Activated CD8-positive, alpha-beta memory T cell treated with anti-CD3 and anti-CD28 coated beads for 36 hours (primary cell): ENCODE measurements around the gene LDLRAD4. TPM values are rescaled to one million over a fixed set of nuclear protein-coding genes. Genes with fewer than 3 reads are reported as not detected.

Experiments used
- CTCF ChIA-PET: fragments of 350-600 bp; sonication (Branson Sonifier 250); formaldehyde crosslinking; loops from one replicate; lab custom pipeline; 2021; ENCODE audit warnings: antibody characterized with exemption; lab: Charles Lee
- POLR2A ChIA-PET: fragments of 350-600 bp; sonication (Branson Sonifier 250); formaldehyde crosslinking; loops from one replicate; lab custom pipeline; 2021; ENCODE audit warnings: antibody characterized with exemption; lab: Charles Lee
- total RNA-seq, 2 experiments: library from RNA; stranded (reverse); gene quantifications; one replicate each; pipeline ENCODE4 v1.2.3, GENCODE V29; 2021

The LDLRAD4 gene
- 10 to 100 TPM; 36.8 to 38.3 TPM for total RNA-seq

DNA sequence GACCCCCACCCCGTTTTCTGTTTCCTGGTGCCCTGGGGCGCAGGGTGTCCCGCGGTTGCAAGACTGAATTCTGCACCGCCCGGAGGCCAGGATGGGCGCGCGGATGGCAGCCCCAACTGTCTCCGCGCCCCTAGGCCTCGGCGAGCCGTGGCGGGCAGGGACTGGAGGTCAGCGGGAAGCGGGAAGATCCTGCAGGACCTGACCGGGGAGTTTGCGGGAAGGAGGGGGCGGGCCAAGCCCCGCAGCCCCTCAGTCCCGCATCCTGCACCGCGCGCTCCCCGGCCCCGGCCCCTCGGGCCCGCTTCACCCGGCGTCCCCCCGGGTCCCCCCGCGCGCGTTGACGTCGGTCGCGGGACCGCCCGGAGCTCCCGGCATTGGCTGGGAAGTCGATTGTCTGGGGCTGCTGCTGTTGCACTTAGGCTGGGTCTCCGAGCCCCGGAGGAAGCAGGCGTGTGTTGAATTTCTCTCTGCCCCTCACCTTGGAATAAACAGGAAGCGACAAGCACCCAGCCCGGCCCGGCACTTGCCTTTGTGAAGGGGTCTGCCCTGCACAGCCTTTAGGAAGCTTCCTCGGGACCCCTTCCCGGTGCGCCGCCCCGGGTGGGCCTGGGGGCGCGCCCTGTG is at the start of gene LDLRAD4:
TSS of gene LDLRAD4 (plus strand) at position 393 of the 624 bp plus-strand sequence.
- CTCF ChIA-PET, result interaction anchor here (1.0 kb wide), 1 partner anchor 48 kb away, joined by 3 read pairs; no protein-coding TSS in a partner anchor

DNA sequence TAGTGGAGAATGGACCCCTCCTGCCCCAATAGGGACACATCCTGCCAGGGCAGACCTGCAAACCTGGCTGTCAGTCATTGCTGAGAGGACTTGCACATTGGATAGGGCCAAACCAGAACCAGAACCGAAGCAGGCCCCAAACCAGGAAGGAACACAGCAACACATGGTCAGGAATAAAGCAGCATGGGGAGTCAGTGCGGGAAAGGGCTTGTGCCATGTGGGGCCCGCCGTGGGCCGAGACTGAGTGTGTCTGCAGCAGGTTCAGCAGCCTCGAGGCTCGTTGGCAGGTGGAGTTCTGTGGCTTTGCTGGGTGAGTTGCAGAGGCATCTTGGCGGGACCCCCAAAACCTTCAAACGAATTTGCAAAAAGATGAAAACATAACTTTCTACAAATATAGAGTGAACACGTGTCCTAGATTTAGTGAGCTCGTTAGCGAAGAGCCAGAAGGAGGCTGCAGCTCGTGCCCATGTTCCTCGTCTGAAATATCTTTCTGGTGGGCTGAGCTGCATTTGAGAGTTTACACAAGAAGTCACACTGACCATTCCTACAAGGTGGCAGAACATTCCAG is 44.9 kb upstream of the LDLRAD4 start:
- ChIA-PET CTCF (no interaction called here), POLR2A (no interaction called here)

More for the DNA sequence above, at the start of gene LDLRAD4:
- POLR2A ChIA-PET, result no interaction called here

DNA sequence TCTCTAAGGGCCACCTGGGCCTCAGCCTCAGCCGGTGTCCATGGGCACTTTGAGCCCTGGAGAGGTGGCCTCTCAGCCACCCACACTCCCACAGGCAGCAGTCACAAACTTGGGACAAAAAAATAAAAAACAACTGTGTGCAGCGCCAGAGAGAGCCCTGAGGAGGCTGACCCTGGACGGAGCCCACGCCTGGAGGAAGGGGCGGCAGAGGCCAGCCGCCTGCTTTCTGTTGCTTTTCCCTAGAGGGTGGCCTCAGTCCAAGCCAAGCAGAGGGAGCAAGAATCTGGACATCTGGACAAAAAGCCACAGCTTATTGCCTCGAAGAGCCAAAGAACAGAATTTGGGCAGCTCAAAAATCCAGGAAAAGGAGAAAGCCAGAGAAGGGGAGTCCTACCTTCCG is 43.3 kb upstream of the LDLRAD4 start:
- ChIA-PET POLR2A (no interaction called here), CTCF (no interaction called here)

DNA sequence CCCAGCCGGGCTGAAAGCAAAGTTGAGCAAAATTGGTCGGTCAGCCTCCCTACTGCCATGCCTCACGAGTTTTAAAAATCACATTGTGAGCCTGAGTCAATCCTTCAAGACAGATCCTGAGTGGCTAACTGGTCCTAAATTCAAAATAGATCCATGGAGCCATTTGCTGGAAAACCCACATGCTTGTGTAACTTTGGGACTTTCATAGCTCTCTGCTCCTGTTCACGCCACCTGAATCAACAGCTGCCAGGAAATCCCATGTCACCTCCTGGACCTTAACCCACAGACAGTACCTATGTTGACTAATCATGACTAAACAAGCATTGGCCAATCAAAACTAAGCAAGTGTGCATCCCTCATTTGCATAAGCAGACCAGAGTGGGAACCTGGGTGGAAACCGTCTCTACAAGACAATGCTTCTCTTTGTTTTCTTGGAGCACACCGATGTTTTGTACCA is 42.8 kb upstream of the LDLRAD4 start:
- ChIA-PET CTCF (no interaction called here), POLR2A (no interaction called here)

DNA sequence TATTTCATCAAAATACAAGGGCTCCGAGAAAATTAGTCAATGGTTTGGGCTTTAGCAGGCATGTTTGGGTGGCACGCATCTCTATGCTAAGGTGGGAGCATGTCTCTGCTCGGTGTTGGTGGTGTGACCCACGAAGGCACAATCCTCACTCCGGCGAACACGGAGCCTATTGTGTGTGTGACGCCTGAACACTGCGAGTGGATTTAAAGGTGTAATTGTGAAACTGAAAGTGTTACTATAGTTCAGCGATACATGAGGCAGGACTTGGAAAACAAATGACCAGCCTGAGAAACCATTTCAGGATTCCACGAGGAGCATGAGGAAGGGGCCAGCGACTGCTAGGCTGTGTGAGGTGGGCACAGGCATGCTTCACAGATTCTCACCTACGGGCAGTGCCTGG is 41.7 kb upstream of the LDLRAD4 start:
- ChIA-PET CTCF (no interaction called here), POLR2A (no interaction called here)

DNA sequence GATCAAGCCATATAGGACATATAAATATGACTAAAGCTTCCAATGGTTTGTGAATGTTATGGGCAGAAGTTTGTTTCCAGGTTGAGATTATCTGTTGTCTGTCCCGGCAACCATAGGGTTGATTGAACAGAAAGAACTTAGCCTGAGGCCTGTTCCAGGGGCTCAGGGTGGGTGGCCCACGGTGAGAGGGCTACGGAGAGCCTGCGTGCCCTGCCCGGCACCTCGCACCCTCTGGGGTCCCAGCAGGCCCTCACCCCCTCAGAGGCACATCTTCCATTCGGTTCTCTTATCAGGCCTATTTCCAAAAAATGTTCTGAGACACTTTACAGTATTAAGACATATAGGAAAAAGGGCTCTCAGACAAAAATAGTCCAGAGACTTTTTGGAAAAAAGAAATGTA is 40.4 kb upstream of the LDLRAD4 start:
- CTCF ChIA-PET, result interaction anchor here (0.5 kb wide), 1 partner anchor 288 kb away, joined by 3 read pairs; no protein-coding TSS in a partner anchor
- POLR2A ChIA-PET, result interaction anchor here (0.6 to 0.9 kb wide), 2 partner anchors 18 to 428 kb away, joined by 3 read pairs; no protein-coding TSS in a partner anchor

DNA sequence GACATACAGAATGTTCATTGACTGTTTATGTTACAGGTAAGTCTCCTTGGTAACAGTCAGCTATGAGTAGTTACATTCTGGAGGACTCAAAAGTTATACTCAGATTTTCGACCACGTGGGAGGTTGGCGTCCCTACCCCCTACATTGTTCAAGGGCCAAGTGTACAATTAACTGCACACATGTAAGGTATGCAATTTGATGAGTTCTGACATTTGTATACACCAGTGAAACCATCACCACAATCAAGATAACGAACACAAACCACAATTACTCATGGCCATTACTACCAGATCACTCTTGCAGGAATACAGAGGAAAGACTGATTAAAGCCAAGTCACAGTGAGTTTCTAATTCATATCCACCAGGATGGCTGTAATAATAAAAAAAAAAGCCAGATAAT is 39.6 kb upstream of the LDLRAD4 start:
- ChIA-PET CTCF (interaction anchor here (0.5 kb wide), 1 partner anchor 287 kb away, joined by 3 read pairs; no protein-coding TSS in a partner anchor), POLR2A (no interaction called here)

DNA sequence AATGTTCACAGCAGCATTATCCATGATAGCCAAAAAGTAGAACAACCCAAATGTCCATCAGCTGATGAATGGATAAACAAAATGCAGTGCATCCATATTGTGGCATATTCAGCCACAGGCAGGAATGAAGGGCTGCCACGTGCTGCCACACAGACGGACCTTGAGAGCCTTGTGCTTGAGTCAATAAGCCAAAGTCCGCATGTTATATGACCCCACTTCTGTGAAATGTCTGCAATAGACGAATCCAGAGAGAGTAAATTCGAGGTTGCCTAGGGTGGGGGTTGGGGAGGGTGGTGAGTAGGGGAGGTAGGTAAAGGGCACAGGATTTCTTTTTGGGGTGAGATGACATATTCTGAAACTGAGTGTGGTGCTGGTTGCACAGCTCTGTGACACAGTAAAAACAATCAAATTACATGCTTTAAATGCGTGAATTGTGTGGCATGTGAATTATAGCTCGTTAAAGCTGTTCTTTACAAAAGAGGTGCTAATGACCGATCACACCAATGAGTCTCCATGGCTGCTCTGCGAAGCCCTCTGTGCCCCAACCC is 38.9 kb upstream of the LDLRAD4 start:
- CTCF ChIA-PET, result no interaction called here
- POLR2A ChIA-PET, result no interaction called here

DNA sequence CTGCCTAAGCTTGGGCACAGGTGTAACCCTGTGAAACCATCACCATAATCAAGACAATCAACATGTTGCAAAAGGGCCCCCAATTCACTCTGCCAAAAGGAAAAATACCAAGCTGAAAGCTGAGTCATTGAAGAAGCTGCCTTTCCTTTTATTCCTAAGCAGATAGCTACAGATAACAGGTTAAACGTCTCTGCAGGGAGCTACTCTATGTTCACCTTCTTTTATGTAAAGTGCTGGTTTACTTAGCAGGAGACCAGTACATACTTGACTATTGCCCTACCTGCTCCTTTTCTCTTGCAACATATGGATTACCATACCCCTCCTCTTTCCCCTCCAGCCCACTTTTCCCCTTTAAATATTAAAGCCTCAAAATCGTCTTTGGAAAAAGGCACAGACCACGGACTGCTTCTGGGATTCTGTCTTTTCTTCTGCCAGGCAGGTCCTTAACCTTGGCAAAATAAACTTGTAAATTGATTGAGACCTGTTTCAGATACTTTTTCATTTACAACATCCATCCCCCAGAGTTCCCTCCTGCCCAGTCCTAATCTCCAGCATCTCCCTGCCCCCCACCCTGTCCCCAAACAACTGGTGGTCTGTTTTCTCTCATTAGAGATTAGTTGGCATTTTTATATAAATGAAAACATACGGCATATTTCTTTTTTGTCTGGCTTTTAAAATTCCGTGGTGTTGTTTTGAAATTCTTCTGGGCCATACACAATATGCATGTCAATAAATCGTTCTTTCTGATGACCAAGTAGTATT is 37.8 kb upstream of the LDLRAD4 start:
- CTCF ChIA-PET, result interaction anchor here (0.6 kb wide), 1 partner anchor 319 kb away, joined by 3 read pairs; no protein-coding TSS in a partner anchor
- POLR2A ChIA-PET, result interaction anchor here (0.5 kb wide), 1 partner anchor 190 kb away, joined by 7 read pairs; no protein-coding TSS in a partner anchor

DNA sequence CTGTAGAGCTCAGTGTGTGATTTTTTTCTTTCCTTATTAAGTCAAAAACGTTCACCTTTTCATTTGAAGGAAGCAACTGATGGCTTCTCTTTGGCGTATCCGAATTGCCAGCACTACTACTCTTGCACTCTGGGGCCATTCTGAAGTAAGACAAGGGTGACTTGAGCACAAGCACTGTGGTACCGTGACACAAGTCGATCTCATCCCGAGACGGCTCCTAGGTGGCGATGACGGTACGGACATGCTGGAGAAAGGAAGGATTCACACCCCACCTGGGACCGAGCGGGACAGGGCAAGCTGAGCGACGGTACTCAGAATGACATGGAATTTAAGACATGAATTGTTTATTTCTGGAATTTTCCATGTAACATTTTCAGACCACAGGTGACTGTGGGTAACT is 36.8 kb upstream of the LDLRAD4 start:
- ChIA-PET CTCF (no interaction called here), POLR2A (no interaction called here)

DNA sequence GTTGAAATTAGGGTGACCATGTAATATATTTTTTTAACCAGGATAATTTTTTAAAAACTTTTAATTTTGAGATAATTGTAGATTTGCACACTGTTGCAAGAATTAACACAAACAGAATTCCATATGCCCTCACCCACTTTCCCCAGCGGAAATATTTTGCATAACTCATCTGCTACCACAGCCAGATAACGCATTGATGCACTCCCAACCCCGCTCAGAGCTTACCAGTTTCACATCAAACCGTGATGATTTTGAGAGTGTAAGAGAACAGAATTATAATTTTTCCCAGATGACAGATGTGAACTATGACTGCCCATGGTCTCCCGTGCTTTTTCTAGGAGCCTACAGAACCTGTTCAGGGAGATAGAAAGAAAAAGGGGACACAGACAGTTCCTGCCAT is 35.2 kb upstream of the LDLRAD4 start:
- ChIA-PET CTCF (no interaction called here), POLR2A (no interaction called here)

DNA sequence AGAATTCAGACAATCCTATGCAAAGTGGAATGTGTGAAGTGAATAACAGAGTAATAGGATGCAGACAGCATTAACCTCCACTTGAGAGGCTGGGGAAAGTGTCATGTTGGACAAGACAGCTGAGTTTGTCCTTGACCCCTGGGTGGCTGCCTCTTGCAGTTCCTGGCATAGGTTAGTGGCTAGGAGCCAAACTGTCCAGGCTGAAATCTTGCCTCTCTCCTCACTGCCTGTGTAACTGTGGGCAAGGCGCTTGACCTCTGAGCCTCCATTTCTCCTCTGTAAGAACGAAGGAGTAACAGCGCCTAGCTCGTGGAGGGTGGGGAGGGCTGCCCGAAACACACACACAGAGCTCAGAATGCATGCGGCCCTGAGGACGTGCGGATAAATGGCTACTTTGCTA is 34.8 kb upstream of the LDLRAD4 start:
- CTCF ChIA-PET, result no interaction called here

DNA sequence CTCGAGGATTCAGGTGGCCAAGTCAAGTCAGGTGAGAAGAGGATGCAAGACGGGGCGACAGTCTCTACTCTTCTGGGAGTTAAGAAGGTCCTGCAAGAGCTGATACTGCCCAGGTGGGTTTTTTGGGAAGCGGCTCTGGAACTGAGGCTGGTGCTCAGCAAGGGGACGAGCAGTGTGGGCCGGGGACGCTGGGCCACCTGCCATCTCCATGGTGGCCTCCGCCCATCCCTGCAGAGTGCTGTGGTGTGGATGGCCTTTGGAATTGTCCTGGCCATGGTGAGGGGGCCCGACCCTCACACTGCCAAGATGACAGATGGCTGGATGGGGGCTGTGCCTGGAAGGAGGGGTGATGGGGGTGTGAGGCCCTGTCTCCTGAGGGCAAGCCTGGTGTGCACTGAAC is 34.2 kb upstream of the LDLRAD4 start:
- CTCF ChIA-PET, result no interaction called here
- POLR2A ChIA-PET, result no interaction called here

More for the DNA sequence above, 34.8 kb upstream of the LDLRAD4 start:
- POLR2A ChIA-PET, result no interaction called here

DNA sequence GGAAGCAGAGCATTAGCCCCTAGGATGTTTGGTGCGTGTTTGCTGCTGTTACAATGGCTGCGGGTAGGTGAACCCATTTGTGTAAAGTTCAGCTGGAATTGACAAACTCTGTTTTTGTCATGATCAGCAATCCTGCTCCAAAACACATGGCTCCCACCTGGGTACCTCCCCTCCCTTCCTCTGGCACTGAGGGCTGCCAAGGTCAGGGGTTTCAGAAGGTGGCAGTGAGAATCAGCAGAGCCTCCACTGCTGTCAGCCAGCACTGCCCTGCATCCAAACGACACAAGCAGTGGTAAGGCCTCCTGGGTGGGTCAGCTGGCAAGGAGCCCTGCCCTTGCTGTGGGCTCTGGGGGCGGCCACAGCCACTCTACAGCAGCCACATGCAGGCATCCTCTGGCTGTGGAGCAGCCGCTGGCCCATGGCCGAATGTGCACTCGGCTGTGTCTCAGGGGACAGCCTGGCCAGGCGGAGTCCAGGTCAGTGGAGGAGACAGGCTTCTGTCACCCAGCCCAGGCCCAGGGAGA is 32.8 kb upstream of the LDLRAD4 start:
- ChIA-PET POLR2A (no interaction called here), CTCF (no interaction called here)

DNA sequence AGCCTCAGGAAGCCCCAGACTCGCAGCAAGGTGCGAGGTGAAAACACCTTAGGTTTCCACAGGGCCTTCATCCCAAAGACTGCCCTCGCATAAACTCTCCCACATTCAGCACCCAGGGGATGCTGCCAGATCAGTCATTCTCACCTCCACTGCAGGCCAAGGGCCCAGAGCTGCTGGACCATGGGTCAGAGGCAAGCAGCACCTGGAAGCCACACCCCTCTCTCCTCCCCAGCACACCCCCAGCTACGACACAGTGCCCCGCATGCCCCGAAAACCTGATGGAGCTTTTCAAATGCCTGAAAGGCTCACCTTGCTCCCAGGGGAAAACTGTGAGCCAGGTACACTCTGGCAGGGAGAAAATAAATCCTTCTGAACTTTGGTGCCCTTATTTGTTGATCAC is 31.9 kb upstream of the LDLRAD4 start:
- ChIA-PET POLR2A (no interaction called here), CTCF (no interaction called here)

DNA sequence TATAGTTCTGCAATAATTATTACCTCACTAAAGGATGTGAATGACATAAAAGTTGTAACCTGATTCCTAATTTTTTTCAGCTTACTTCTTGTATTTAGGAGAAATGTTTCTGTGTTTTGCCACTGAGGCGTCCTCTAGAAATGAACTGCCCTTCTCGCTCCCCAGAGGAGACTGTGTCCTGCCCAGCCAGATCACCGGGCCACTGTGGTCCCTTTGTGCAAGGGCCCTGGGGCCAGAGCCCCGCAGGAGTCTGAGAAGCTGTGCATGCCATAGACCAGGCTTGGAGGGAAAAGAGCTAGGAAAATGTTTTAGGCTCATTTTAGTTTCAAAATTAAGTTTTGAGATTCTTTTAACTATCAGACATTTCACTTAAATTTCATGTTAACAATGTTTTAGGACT is 31.1 kb upstream of the LDLRAD4 start:
- ChIA-PET CTCF (no interaction called here), POLR2A (no interaction called here)

DNA sequence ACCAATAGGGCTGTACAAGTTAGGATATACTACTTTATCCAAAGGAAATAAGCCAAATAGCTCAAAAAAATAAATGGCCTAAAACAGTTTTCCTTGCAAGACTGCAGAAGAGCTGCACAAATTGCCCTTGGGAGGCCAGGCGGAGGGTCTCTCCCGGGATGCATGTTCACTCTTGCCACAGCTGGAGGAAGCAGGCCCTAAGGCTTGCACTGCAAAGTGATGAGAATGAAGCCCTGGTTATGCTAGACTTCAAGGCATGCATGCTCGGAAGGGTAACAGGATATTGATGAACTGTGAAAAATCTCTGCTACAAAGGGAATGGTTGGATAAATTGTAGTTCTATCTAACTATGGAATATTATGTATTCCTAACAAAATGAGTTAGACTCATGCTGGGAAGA is 27.5 kb upstream of the LDLRAD4 start:
- ChIA-PET POLR2A (no interaction called here), CTCF (no interaction called here)

DNA sequence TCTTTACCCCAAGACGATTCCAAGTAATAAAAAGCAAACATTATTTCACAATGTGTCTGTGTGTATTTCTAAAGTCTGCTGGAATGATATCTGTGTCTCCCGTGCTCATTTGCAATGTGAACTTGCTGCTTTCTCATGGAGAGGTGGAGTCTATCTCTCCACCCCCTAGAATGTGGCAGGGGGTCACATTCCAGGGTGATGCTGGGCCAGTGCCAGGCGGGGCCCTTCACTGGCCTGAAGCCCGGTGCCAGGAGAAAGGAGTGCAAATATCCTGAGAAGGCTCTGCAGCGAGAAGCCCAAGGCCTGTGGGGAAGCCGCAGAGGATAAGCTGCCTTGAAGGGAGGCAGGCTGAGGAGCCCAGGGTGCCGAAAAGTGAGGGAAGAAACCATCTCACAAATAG is 26.8 kb upstream of the LDLRAD4 start:
- CTCF ChIA-PET, result no interaction called here
- POLR2A ChIA-PET, result no interaction called here

DNA sequence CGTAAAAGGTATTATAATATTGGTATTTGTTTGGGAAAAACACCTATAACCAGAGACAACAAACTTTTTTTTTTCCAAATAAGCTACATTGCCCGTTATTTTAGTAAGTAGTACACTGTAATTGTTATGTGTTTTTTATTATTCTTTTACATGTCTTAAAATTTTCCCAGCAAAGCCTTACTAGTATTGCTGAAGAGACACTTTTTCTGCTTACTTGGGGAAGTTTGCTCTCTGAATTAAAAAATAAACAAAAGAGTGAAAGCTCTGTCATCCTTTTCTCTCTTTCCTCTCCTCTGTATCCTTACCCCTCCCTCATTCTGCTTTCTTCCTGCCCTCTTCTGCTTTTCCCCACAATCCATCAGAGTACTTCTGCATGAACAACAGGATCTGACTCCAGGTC is 25.6 kb upstream of the LDLRAD4 start:
- ChIA-PET POLR2A (no interaction called here), CTCF (interaction anchor here (0.7 kb wide), 1 partner anchor 14 kb away, joined by 6 read pairs; no protein-coding TSS in a partner anchor)

DNA sequence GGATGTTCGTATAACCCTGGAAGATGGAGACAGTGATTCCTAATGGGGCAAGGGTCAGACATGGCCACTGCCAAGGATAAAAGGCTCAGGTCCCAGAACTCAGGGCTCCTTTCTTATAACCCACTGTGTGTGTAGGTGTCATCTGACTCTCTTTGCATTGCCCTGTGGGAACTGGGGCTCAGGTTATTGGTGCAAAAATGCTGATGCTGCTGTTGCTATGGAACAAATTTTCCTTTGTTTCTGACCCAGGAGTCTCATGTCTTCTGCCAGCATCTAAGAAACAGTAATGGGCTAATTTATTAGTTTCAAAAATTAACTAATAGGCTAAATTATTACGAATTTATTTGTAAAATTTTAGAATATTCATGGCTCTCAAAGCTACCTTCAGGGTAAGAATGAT is 24.3 kb upstream of the LDLRAD4 start:
- ChIA-PET CTCF (no interaction called here), POLR2A (no interaction called here)
